ENCODE measurements around the gene HMOX2. TPM values are rescaled to one million over a fixed set of nuclear protein-coding genes. Genes with fewer than 3 reads are reported as not detected.

The HMOX2 gene
- total and polyA plus RNA-seq, 2 donors (not counting 3 experiments of a cell fraction or from before 2014, with no cell fraction given) = 80.7 to 86.3 TPM

DNA sequence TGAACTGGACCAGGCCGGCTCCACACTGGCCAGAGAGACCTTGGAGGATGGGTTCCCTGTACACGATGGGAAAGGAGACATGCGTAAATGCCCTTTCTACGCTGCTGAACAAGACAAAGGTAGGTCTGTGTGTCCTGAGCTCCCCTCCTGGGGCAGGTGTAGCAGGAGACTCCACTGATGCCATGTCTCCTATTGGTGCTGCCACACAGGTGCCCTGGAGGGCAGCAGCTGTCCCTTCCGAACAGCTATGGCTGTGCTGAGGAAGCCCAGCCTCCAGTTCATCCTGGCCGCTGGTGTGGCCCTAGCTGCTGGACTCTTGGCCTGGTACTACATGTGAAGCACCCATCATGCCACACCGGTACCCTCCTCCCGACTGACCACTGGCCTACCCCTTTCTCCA, 33.2 kb downstream of the HMOX2 start:
- Histone ChIP-seq H3K79me2 (ENCODE audit: control insufficient read depth, insufficient read depth, low read length) (no peaks in the 10 kb centered on the region), H3K27ac (ENCODE audit: insufficient read depth, low read depth, low read length) (no peak overlapping the region), H3K36me3 (ENCODE audit: control insufficient read depth in 2 of 2, extremely low read depth in 1 of 2, insufficient read depth in 2 of 2, low read length in 2 of 2) (peaks cover 16 to 57% of the 10 kb centered on the region in 2 experiments), H3K9ac (replicated peaks; ENCODE audit: extremely low read depth, insufficient read depth, low read length) (no peak overlapping the region), H3K4me3 (replicated peaks in 1 of 3; ENCODE audit: insufficient read depth in 1 of 3, low read depth in 1 of 3, low read length in 3 of 3) (no peak overlapping the region), H3K4me2 (ENCODE audit: insufficient read depth, low read length) (no peak overlapping the region), H3K9me1 (replicated peaks; ENCODE audit: control insufficient read depth, extremely low read depth, insufficient read depth, low read length) (no peaks in the 10 kb centered on the region), H2AFZ (ENCODE audit: low read depth, low read length) (no peak overlapping the region), H3K9me3 (replicated peaks; ENCODE audit: control insufficient read depth, insufficient read depth, low read length) (no peaks in the 10 kb centered on the region), H3K27me3 (ENCODE audit: control insufficient read depth in 2 of 2, insufficient read depth in 2 of 2, low read length in 2 of 2) (no peaks in the 10 kb centered on the region), H3K4me1 (ENCODE audit: control insufficient read depth, extremely low read depth, insufficient read depth, low read length) (peaks cover 2% of the 10 kb centered on the region), H4K20me1 (replicated peaks; ENCODE audit: control insufficient read depth, extremely low read depth, insufficient read depth, low read length) (no peaks in the 10 kb centered on the region)
- ChIA-PET CTCF (interaction anchor here (1.3 to 6.5 kb wide), 5 partner anchors 33 to 115 kb away, joined by 3 to 48 read pairs (median 9); partner anchors contain the start of genes HMOX2 and MGRN1), POLR2A (no interaction called here)
- TF ChIP-seq MYC (IDR thresholded peaks at IDR 0.05; ENCODE audit: low read depth, low read length) (no peak), JUN (IDR thresholded peaks at IDR 0.05; ENCODE audit: borderline replicate concordance, insufficient read depth, insufficient read length, low read depth) (no peak), POLR2AphosphoS5 (IDR thresholded peaks at IDR 0.05; ENCODE audit: insufficient read depth, low read depth, low read length) (no peak), POLR2A (IDR thresholded peaks at IDR 0.05; ENCODE audit: low read depth, low read length) (no peak), CTCF (IDR thresholded peaks at IDR 0.05; ENCODE audit: extremely low read depth in 1 of 2, insufficient read depth in 1 of 2, low read depth in 1 of 2, low read length in 2 of 2) (no peak), GATA2 (IDR thresholded peaks at IDR 0.05; ENCODE audit: insufficient read depth, insufficient read length, low read depth, low read length) (no peak), FOS (IDR thresholded peaks at IDR 0.05; ENCODE audit: borderline replicate concordance, insufficient read depth, low read length) (no peak), EZH2 (IDR thresholded peaks at IDR 0.05; ENCODE audit: borderline replicate concordance, low read depth, low read length, severe bottlenecking) (no peak)
- TF ChIP-seq, protein P1, sequence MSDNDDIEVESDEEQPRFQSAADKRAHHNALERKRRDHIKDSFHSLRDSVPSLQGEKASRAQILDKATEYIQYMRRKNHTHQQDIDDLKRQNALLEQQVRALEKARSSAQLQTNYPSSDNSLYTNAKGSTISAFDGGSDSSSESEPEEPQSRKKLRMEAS (IDR thresholded peaks at IDR 0.05; ENCODE audit: insufficient read depth, insufficient read length) = no peak
- TSS peak; percentile 16 for BruUV-seq (replicated peaks)
- DNase-seq (ENCODE audit: low read depth, low spot score) (no peak), FAIRE-seq (no peak)
- intact Hi-C loops (cut with micrococcal nuclease) = no loop called here
- dilution Hi-C loops (cut with MboI; ENCODE audit: extremely low pct_ligation_motif_present, low sequenced_read_pairs) = no loop called here

All from endothelial cell of umbilical vein (primary cell).